HG03378 (cell line): ENCODE measurements around the gene FSCN2.

ENCODE experiments used
- ATAC-seq: cut with Tn5 transposase; IDR thresholded peaks from one replicate; pipeline ENCODE4 v1.9.1; 2021; ENCODE audit warnings: mild to moderate bottlenecking, moderate library complexity; ENCODE audit not compliant: unreplicated experiment

Gene FSCN2

DNA sequence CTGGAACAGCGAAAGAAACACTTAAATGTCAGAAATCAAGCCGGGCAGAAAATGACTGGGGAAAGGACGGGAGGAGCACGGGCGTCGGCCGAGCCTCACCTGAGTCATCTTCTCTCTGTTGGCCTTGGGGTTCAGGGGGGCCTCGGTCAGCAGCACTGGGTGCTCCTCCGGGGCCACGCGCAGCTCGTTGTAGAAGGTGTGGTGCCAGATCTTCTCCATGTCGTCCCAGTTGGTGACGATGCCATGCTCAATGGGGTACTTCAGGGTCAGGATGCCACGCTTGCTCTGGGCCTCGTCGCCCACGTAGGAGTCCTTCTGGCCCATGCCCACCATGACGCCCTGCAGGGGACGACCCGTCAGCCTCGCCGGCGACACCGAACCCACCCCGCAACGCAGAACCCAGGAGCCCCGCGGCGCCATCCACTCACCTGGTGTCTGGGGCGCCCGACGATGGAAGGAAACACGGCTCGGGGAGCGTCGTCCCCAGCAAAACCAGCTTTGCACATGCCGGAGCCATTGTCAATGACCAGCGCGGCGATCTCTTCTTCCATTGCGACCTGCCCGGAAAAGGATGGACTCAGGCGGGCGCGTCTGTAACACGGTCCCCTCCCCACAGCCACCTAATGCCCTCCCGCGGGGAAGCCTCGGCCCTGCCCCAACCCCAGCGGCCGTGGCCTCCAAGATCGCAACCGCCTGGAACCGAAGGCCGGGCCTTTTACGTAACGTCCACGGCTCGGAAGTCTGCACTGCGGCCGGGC, 16.2 kb upstream of the FSCN2 start:
- ATAC-seq, result no peak

DNA sequence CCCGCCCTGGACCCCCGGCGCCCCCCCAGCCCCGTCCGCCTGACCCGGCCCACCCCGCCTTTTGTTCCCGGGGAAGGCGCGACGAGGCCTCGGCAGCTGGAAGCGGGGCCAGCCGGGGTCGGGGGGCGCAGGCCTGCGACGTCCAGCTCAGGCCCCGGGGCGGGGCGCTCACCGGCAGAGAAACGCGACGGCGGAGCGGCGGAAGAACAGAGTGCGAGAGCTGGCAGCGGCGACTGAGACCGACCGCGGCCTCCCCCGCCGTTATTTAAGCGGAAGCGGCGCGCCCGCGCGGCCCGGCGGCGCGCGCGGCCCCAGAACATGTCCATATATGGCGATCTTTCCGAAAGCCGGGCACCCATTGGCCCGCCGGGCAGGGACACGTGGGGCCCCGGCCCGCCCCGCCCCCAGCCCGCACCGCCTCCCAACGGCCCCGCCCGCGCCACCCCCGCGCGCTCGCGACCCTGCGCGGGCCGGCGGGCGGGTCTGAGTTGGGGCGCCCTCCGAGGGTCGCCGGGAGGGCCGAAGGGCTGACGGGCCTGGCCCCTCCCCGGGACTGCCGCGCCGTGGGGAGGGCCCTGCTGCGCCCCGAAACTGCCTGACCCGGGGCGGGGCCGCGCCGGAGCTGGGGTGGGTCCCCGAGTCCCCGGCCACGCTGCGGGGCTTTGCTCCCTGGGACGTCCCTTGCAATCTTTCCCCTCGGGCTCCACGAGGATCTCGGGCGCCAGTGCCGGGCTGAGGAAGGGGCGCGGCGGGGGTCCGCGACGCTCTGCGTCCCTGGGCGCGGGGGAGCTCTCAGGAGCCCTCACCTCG, 15.4 kb upstream of the FSCN2 start, which contains the start of gene ACTG1:
Gene ACTG1 (minus strand): TSS at position 238 of the 810 bp plus-strand sequence. CDS start 445 bp downstream, outside the sequence.
- ATAC-seq, result no peak

DNA sequence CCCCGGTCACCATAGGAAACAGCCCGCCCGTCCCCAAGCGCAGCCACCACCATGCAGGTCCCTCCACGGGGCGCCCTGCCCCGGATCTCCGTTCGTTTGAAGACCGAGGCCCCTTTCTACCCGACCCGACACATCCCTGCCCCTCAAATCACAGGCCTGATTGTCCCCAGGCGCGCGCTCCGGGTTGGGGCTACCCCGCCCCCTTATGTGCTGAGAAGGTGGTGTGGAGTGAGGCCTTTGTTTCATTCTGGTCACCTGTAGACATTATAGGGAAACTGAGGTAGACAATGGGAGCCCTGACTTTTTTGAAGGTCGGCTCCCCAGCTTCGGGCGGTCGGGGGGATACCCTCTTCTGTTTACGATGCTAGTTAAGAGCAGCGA, 14.8 kb upstream of the FSCN2 start:
- no peak for ATAC-seq

DNA sequence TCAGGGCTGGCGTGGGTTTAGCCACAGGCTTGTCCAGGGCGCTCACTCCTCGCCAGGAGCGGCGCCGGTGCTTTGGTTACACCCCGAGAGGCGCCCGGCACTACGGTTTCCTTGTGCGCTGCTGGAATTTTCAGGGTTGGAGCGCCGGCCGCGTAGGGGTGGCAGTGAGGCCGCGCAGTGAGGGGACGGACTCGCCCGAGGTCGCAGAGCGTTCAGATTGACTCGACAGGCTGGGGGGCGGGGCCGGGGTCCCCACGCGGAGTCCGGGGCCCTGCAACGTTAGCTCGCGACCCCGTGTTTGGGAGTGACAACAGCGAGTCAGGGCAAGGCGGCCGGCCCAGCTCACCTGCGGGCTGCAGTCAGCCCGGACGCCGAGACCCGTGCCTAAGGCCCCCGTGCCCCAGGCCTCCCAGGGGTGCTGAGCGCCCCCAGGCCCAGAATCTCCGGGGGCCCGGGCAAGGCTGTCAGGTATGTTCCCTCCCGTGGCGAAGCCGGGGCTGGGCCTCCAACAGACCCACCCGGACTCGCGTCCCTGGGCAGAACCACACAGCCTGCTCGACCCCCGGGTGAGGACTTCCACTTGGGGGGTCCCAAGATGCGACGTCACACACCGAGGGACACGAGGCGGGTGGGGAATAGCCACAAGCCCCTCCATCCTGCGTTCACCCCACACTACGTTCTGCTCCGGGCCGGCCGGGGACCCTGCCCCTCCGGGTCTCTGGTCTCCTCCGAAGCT, 14.3 kb upstream of the FSCN2 start:
- no peak for ATAC-seq

DNA sequence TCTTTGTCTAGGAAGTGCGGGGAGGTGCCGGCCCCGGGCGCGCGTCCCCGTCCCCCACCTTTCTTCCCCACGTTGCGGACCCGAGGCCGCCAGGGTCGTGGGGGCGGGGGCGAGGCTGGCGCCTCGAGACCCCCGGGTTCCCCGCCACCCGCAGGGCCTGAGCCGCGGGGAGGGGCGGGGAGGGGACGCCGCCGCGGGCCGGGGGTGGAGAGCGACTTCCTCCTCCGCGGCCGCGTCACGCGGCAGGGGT, 13.8 kb upstream of the FSCN2 start:
- no peak for ATAC-seq

DNA sequence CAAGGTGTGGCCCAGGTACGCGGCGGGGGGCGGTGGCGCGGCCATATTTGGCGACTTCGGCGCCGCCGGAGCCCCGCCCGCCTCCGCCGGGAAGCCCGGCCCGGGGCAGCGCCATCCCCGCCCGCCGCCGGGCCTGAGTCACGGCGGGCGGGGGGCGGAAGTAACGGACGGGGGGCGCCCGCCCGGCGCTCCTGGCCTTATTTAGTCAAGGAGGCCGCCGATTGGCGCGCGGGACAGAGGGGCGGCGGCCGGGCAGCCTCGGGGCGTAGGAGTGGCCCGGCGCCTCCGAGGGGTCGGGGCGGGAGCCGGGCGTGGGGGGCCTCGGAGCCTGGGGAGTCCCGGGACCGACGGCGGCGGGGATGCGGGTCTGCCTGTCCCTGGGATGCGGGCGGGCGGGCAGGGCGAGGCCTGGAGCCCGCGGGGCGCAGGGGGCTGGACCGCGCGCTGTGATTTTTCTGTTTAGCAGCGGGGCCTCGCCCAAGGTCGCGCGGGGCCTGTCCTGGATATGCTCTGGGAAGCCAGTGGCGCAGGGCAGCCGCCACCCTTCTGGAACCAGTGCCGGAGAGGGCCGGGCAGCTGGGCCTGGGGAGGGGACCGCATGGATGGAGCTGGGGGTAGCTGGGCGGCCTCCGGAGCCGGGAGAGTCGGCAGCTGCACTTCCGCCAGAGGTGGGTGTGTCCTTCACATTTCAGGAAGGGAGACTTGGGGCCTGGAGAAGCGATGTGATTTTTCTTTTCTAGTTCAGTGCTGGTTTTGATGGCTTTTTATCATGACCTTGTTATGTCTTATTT, 13.2 kb upstream of the FSCN2 start:
- no peak for ATAC-seq

DNA sequence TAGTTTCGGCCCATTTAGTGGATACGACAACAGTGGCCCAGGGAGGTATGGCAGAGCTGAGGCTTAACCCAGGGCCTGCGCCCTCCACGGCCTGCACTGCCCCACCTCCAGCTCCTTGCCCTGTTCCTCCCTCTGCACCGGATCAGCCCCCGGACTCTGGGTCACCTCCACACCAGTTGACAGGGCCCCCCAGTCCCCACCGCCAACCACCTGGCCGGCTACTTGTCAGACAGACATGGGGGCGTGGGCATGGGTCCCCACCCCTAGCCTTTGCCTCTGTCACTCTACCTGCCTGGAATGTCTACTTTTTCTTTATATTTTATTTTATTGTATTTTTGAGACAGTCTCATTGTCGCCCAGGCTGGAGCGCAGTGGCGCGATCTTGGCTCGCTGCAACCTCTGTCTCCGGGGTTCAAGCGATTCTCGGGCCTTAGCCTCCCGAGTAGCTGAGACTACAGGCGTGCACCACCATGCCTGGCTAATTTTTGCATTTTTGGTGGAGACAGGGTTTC, 12.6 kb upstream of the FSCN2 start:
- ATAC-seq, result no peak

DNA sequence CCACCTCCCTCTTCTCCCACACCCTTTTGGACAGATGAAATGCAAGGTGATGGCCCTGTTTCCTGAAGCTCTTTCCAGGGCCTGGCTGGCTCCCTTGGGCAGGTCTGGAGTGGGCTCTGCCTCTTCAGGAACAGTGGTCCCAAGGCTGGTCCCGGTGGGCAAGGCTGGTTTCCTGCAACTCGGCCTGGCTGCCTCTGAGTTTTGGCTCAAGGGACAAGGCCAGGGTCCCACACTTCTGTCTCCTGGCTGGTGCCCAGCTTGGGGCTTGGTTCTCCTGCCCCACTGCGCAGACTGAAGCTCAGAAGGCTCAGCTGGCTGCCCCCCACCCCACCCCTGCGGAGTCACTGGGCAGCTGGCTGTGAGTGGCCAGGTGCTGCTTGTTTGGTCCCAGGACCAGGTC, 11.7 kb upstream of the FSCN2 start:
- no peak for ATAC-seq

DNA sequence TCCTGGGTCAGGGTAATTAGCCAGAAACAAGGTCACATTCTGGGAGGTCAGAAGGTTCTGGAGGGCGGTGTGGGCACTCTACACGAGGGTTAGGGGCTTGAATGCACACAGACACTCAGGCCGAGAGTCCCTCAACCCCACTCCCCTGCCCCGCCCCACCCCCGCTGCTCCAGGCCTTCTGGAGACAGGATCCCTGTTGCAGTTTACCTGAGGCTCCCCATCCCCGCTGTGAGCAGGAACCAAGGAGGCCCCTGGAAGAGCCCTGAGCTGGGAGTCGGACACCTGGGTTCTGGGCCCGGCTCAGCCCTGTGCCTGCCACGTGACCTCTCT, 11.2 kb upstream of the FSCN2 start:
- ATAC-seq, result no peak

DNA sequence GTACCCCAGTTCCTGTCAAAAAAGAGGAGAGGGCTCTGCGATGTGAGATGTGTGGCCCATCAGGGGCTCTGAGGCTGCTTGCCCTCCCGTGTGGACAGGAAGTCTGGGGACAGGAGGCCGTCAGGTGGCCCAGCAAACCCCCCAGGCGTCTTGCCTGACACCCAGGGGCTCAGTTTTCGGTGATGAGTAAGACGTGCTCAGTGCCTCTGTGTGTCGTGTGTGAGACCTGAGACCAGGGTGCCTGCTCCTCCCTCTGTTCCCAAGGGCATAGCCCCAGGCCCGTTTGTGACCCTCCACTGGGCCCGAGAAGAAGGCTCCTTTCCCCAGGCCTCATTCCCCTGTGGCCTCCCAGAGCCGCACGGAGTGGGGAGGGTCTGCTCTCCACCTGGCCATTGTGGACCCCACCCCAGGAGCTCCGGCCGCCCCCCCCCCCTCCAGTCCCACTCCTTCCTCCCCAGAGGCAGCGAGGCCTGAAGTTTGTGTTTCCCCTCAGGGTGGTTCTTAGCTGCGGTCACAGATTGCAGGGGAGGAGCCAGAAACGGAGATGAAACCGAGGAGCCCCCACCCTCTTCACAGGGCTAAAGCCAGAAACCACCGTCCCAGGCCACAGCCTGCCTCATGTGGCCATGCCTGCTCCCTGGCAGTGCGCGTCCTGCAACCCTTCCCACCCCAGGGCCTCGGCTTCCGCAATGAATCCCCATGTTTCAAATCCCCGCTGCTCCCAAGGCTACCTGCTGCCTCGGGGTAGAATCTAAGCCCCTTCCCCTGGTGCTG, 10.7 kb upstream of the FSCN2 start:
- no peak for ATAC-seq

DNA sequence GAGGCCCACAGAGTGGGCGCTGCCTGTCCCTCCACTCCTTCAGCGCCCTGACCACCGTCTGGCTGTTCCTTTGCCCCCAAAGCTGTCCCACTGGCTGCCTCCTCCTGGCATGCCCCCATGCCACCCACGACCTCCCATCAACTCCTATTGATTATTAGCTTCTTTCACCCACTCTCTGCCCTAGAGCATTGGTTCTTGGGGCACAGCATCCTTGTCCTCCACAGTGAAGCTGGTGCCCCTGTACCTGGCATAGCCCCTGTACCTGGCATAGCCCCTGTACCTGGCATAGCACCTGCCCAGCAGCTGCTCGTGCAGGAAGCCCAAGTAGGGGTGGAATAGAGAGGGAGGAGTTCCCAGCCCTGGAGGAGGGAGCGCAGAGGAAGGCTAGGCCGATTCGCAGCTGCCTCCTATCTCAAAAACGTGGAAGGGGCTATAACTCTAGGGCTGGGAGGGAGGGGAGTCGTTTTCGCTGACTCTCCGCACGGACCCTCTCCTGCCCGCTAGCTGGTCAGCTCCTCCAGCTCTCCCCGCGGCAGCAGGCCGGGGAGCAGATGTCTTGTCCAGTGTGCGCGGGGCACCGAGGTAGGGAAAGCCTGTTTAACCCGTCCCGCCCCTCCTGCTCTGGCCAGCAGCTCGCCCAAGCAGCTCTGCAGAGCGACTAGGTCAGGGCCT, 9.9 kb upstream of the FSCN2 start:
- no peak for ATAC-seq

DNA sequence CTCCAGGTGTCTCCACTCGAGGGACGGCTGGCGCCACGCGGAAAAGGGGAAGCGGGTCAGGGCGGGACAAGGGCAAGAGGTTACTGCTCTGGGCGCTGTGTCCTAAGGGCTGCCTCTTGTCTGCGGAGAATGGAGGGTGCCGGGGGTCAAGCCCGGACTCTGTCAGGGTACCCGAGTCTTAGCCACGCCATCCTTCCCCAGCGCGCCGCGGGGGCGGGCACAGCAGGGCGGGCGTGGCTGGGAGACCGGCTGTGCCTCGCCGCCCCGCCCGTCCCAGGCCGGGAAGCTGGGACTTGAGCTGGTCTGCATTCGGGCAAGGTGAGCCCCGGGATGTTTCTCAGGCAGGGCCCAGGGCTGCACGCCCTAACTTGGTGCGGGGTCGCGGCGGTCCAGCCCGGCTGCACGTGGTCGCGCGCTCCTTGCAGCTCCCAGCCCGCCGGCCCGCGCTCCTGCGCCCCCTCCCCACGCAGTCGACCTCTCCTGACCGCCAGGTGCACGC, 9.3 kb upstream of the FSCN2 start:
- no peak for ATAC-seq

DNA sequence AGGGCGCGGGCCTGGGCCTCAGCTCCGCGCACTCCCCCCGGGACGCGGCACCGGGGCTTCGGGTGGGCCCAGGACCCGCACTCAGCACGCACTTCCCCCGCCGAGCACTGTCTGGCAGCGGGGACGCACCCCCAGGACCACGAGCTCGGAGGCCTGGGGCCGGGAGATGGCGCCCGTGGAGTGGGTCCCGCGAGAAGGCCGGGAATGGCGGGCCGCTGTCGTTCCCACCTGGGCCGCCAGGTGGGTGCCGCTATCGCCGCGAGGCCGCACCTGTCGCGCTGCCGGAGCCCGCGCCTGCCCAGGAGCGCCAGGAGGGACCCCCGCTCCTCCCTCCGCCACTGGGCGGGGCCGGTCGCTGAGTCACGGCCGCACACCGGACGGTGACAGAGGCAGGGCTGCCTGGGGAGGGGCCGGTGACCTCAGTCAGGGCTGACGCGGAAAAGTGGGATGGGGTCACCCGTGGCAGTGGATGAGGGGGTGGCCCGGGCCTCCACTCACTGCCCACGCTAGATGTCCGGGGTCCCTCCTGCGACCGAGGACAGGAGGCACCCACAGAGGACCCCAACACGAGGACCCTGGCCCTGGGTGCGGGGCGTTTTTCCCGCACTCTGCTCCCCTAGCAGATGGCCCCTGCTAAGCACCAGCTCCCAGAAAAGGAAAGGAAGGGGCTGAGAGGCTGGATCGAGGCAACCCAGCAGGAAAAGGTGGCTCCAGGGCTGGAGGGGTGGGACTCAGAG, 8.7 kb upstream of the FSCN2 start:
- no peak for ATAC-seq

DNA sequence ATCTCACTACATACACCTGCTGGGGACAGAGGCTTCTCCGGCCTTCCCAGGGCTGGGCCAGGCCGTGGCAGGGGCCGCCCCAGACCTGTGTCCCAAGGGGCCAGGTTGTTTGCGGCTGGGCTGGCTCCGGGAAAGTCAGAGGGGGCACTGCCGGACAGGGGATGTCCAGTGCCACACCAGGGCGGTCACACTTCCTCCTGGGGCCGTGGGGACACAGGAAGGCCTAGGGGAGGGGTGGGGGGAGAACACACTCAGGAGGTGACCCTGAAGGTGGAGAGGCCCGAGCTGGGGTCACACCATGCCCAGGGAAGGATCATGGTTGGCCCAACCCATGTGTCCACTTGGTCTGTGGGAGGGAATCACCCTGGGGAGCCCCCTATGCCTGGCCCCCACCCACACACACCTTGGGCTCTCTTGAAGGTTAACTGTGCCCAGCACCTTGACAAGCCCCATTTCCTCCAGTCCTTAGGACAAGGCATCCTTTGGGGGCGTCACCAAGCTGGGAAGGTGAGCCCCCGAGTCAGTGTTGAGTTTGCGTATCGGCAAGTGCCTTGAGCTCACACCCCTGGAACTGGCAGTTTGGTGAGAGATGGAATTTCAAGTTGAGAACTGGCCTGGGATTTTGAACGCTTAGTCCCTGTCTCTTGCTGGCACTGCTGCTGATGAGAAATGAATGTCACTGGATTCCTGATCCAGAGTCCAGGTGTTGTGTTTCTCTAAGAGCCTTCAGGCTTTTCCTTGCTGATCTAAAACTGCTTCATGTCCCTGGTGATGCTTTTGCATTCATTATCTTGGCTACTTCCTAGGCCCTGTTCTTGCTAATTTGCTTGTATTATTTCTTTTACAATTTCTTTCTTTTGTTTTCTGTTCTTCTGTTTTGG, 7.9 kb upstream of the FSCN2 start:
- no peak for ATAC-seq

DNA sequence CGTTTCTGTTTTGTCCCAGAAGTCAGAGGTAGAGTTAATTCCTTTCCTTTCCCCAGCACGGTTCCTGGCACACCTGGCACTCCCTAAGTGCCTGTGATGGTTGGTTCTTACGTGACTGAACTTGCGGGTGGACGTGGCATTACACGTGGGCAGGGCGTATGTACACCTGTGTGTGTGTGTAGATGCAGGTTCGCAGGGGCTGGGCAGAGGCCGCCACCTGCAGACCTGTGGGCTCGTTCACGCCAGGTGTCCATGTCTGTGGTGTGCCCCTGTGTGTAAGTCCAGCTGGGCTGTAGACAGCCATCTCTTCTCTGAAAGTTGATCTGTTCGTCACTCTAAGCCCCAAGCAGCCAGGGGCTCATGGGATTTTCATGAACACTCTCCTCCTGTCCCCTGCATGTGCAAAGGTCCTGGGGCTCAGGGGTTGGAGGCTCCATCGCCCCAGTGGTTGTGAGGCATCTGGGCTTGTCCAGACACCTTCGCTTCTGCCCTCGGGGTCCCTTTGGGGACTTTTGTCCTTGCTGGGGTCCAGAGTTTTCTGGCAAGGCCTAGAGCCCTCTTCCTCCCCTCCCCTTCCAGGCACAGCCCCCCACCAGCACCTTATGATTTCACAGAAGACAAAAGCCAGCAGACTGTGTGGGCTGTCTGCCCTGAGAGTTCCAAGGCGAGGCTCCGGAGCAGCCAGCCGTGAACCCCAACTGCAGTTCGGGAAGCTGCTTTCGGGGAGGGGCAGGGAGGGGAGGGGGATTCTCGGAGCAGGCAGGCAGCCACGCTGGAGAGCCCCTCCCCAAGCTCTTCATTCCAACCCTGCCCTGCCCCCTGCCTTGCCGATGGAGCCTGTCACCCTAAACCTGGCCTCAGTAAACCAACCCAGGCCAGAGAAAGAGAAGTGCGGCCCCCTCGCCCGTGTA, 5.4 kb upstream of the FSCN2 start:
- ATAC-seq, result no peak

DNA sequence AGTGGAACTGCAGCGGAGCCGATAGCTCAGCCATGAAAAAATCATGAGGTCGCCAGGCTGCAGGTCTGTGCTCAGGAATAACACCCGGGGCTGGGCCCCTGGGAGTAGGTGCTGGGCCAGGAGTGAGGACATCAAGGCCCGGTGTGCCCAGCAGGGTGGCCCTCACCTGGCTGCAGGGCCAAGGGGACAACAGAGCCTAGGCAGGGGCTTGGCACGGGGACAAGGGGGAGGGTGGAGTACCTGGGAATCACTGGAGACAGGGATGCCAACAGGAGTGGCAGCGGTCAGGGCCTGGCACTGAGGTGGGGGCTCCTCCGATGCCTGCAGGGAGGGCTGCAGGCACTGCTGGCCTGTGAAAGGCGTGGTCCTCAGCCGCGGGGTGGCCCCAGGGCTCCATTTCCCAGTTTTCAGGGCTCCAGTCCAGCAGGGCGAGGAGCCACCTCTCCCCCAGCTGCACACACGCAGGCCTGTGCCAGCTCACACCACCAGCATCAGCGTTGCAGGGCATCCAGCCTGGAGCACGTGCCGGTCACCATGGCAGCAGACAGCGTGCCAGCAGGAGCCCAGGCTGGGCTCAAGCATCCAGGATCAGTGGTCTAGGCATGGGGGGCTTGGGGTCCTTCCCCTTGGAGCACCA, 4.7 kb upstream of the FSCN2 start:
- ATAC-seq, result no peak
